Stimulated activated CD8-positive, alpha-beta memory T cell treated with anti-CD3 and anti-CD28 coated beads, Interleukin-4, amount 100 ng/mL, for 4 hours (primary cell): ENCODE results near the gene DLGAP4.

Experiments used
- DNase-seq, 2 donors: peaks; one replicate each; pipeline ENCODE4 v3.0.0-alpha.2; 2020; ENCODE audit warnings: low read depth in 2 of 2, low spot score in 1 of 2

DLGAP4 gene

DNA sequence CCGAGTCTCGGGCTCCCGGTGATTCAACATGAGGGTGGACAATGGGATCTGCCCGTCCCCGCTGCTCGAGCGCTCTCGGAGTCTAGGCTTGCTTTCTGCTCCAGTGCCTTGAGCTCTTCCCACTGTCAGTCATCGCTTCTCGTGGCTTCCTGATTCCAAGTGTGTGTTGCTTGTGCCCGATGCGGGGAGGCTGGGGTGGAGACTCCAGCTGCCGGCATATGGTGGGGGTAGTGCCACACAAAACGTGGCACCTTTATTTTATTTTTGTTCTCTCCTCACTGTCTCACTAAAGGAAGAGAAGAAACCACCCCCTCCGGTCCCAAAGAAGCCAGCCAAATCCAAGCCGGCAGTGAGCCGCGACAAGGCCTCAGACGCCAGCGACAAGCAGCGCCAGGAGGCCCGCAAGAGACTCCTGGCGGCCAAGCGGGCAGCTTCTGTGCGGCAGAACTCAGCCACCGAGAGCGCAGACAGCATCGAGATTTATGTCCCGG lies 220.4 kb downstream of the DLGAP4 start:
- no peak for DNase-seq

DNA sequence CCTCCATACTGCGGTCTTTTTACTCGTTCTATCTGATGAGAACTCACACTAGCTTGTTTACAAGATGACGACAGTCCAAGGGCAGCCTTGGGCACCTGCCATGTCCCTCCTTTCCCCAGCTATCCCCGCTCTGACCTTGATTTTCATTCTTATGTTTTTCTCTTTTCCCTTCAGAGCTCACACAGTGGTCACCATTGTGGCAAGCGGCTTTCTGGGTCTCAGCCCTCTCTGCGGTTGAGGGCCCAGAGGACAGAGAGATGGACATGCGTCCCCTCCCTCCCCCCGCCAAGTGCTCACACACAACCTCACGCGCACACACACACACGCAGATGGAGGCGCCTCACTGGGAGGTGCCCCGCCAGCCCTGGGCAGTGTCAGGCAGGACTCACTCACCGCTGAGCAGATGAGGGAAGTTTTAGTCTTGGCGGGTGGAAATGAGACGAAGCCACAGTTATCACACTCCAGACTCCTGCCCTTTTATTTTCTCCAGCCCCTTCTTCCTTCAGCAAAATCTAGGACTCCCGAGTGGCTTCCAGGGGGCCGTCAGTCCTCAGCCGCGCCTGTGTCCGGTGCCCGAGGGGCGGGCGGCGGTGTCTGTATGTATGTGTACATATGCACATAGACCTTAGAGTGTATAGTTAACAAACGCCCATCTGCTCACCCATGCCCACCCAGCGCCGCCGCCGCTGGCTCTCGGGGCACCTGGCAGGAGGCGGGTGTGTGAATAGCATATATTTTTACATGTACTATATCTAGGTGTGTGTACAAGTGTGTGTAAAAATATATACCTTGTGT lies 221.4 kb downstream of the DLGAP4 start:
- DNase-seq = no peak

- DNase-seq = no peak
Measured at GRCh38 chr20:36528176-36528874, 222.2 kb downstream of the DLGAP4 start.

- no peak for DNase-seq
Measured at GRCh38 chr20:36528875-36529417, 222.8 kb downstream of the DLGAP4 start.

DNA sequence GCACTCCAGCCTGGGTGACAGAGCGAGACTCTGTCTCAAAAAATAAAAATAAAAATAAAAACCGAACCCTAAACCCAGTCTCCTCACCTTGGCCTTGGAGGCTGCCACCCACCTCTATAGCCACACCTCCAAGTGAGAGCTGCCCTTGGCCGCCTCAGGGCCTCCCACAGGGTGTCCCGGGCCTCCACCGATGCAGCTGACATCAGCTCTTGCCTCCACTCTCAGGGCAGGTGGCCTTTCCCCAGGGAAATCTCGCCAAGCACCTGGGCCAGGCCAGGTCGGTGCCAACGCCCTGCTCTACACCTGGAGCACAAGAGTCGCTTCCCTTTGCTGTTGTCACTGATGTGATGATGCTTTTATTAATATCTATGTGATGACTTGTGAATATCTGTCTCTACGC lies 226.2 kb downstream of the DLGAP4 start:
- no peak for DNase-seq

GRCh38 chr20:36532822-36533221 lies 226.7 kb downstream of the DLGAP4 start:
- no peak for DNase-seq

DNA sequence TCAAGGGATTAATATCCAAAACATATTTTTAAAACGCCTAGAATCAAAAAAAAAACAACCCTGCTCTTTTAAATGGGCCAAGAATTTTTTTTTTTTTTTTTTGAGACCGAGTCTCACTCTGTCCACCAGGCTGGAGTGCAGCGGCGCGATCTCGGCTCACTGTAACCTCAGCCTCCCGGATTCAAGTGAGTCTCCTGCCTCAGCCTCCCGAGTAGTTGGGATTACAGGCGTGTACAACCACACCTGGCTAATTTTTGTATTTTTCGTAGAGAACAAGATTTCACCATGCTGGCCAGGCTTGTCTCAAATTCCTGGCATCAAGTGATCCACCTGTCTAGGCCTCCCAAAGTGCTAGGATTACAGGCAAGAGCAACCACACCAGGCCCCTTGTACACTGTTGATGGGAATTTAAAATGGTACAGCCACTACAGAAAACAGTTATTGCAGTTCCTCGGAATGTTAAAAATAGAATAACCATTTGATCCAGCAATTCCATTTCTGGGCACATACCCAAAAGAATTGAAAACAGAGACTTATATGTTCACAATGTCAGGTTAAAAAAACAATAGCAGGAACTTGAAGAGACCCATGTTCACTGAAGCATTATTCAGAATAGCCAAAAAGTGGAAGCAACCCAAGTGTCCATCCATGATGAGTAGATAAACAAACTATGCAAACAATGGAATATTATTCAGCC lies 232.0 kb downstream of the DLGAP4 start:
- no peak for DNase-seq

DNA sequence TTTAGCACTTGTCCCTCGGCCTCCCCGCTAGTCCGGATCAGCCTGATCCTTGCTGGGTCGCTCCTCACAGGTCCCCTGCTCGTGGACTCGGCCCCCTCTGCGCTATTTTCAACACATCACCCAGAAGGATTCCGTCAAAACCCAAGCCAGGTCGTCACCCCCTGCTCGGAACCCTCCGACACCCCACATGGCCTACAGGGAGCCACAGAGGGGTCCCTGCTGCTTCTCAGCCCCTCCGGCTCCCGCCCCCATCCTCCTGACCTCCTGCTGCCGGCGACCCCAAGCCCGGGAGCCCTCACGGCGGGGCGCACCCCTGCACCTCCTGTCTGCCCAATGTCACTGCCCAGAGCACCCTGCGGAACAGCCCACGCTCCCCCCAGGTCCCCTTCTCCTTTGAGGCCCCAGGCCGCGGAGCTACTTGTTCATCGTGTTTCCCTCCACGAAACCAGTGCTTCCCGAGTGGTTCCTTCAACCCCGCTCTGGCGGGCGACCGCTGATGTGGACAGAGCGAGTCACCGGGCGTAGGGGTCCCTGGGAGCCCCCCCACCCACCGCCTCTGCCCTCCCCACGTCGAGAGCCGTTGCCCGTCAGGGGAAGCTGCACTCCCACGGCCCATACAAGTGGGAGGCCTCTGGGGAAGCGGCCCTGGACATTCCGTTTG lies 234.5 kb downstream of the DLGAP4 start:
- no peak for DNase-seq

DNA sequence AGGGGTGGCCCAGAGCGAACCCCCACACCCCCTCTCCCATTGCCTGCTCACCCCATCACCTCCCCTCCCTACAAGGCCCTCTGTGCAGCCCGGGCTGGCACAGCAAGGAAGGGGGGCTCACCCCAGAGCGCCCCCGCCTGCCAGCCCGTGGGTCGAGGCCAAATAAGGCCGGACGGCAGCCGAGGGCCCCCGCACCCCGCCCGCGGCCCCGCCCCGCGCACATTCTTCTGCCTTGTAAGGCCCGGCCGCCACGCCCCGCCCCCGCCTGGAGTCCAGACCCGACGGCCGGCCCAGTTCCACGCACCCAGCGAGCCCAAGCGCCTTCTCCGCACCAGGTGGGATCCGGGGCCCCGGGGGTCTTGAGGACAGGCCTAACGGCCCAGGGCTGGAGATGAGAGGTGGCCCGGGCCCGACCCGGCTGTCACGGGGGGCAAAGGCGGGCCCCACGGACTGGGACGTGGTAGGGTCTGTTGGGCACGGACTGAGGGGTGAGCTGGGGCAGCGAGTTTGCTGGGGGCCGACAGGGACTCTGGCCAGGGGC lies 235.2 kb downstream of the DLGAP4 start, which contains the start of gene MYL9:
MYL9 (plus strand) TSS at position 293 of the 541 bp plus-strand sequence. CDS start 3,366 bp downstream, outside the sequence.
- DNase-seq = no peak

DNA sequence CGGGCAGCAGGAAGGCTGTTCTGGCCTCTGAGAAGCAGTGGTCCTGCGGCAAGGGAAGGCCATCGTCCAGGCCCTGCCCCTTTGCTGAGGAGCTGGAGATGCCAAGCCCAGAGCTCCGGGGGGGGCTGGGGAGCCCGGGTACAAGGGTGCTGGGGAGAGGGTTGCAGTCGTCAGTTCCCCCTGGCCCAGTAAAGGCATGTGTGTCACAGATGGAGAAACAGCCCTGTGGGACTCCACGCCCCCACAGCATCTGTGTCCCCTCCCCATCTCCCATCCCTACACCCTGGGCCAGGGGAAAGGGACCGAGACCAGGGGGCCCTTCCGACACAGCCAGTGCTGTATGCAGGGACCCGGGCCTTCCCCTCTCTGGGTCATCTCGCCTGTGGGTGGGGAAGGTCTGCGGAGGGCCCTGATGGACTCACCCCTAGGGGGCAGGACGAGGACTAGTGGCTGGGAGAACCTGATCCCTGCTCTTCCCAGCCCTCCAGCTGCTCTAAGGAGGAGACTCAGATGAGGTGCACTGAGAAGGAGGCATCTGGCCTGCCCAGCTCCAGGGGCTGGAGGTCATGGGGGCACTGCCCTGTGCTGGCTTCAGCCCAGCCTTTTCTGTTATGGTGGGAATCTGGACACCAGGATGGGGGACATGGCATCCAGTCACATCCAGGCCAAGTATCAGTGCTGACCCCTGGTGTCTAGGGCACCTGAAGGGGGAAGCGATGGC lies 235.8 kb downstream of the DLGAP4 start:
- no peak for DNase-seq

- DNase-seq = no peak
Measured at GRCh38 chr20:36542516-36543183, 236.5 kb downstream of the DLGAP4 start.

DNA sequence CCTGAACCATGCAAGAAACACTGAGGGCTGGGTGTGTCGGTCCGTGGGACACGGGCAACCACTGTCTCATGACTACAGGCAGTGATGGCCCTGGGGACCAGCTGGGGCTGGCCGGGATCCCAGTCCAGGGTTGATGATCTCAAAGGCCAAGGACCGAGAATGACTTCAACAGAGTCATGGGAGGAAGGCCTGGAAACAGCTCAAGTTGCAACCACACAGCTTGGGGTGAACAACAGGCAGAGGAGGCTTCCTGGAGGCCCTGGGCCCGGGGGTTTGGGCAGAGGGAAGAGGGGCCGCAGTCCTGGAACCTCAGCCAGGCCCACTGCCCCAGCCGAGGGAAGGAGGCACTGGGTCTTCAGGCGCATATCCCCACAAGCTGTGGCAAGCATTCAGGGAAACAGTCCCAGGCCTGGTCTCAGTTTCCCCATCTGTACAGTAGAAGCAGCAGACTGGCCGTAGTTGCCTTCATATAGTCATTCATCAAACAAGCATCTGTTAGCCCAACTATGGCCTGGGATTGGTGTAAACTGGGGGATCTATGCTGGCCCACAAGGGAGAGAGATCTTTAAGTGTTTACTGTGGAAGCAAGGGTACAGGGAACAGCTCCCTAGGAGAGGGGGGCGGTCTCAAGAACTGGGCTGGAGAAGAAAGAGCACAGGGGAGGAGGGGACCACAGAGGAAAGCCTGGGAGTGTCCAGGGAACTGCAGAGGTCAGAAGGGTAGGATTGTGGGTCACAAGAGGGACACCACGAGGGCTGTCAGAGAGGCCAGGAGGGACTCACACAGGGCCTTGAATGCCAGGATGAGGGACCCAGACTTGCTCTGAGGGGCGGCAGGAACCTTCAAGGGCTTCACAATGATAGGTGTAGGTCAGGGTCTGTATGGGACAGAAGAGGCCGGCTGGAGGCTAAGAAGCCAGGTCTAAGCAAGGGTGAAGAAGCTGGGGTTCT lies 237.3 kb downstream of the DLGAP4 start:
- DNase-seq = no peak

GRCh38 chr20:36544134-36545018 lies 238.2 kb downstream of the DLGAP4 start:
- no peak for DNase-seq

GRCh38 chr20:36546111-36546736 lies 240.1 kb downstream of the DLGAP4 start:
- no peak for DNase-seq

DNA sequence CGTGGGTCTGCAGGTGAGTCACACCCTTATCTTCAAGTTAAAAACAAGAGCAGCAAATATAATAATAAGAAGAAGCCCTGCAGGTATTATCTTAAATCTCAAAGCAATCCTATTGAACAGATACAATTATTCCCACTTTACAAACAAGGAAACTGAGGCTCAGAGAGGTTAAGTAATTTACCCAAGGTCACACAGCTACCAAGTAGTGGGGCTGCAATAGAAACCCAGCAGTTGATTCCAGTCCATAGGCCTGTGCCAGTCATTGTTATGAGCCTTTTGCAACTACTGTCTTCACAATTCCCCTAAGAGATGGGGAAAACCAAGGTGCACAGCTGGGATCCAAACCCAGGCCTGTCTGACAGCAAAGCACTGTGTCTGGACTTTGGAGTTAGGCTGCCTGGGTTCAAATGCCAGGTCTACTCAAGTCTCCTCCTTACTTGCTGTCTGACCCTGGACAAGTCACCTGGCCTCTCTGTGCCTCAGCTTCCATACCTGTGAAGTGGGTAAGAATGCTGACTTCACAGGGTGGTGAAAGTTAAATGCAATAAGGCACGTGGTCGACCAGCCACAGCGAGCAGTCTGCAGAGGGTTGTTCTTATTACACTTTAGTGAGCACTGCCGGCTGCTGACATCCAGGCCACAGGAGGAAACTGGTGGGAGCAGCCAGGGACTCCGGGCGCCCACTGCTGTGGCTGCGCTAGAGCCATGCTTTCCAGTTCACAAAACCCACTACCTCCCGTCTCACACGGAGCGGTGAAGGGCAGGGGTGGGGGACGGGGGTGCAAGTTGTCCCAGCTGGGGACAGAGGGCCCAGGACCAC lies 241.3 kb downstream of the DLGAP4 start:
- DNase-seq = no peak

- no peak for DNase-seq
Measured at GRCh38 chr20:36548006-36548315, 241.8 kb downstream of the DLGAP4 start.
